K562 treated with DMSO at 1 percent for 24 hours (cell line): ENCODE data around the gene KLRK1. TPM values are rescaled to one million over a fixed set of nuclear protein-coding genes. Genes with fewer than 3 reads are reported as not detected.

Source experiments
- total RNA-seq: library from RNA; unstranded; fragments of 300-600 nt; gene quantifications from 2 replicates; pipeline ENCODE4 v1.2.3, GENCODE V29; 2022; ENCODE audit warnings: low read depth; ENCODE audit not compliant: insufficient read depth

KLRK1 gene
- 0.24 TPM in 1 of 2 replicates, not detected in the other for total RNA-seq

GRCh38 chr12:10389904-10390303 is at the start of gene KLRK1:
Gene KLRK1 (minus strand): TSS chr12:10390041. CDS start chr12:10388810, 1,231 bp downstream.

GRCh38 chr12:10435816-10436215 is 46.0 kb upstream of the KLRK1 start, which contains the start of gene KLRC2:
Gene KLRC2 (minus strand): TSS chr12:10436010. CDS start chr12:10435986, 24 bp downstream.

GRCh38 chr12:10420334-10420733 is 30.5 kb upstream of the KLRK1 start, which contains the start of gene KLRC3:
Gene KLRC3 (minus strand): TSS chr12:10420595. CDS start chr12:10420550, 45 bp downstream.

DNA sequence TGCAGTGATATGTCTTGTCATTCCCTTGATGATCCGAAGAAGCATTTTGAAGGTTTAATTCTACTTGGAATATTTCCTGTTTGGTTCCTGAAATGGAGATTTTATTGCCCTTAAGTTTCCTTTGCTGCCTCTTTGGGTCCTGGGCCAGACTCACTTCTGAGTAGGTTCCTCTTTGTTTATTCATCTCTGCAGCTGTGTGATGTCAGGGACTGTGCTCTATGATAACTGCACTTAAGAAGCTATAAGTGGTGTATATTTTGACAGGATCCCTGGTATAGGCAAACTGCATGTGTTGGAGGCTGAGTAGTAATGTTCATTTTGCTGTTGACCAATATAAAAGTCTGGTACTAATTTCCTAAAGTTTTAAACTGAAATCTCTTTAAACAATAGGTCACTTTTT is 19.6 kb upstream of the KLRK1 start, which contains the start of gene KLRC4:
Gene KLRC4 (minus strand): TSS at position 366 of the 400 bp plus-strand sequence. CDS start 182 bp downstream, at position 184.

Other genes starting within 250 kb of the KLRK1 start
- not detected in 2 replicates for gene OLR1, start 217.9 kb downstream of the KLRK1 start, total RNA-seq
- not detected in 2 replicates for gene TMEM52B, start 211.0 kb downstream of the KLRK1 start, total RNA-seq
- 25.1 and 29.1 TPM in 2 replicates for gene GABARAPL1, start 177.2 kb downstream of the KLRK1 start, total RNA-seq
- not detected in 2 replicates for gene KLRD1, start 82.2 kb downstream of the KLRK1 start, total RNA-seq
- gene KLRC4, start 19.7 kb upstream of the KLRK1 start, total RNA-seq: not detected in 2 replicates
- gene KLRC3, start 30.6 kb upstream of the KLRK1 start, total RNA-seq: not detected in 2 replicates
- not detected in 2 replicates for gene KLRC2, start 46.0 kb upstream of the KLRK1 start, total RNA-seq
- not detected in 2 replicates for gene KLRC1, start 63.3 kb upstream of the KLRK1 start, total RNA-seq
- 0.41 and 0.57 TPM in 2 replicates for gene EIF2S3B, start 115.8 kb upstream of the KLRK1 start, total RNA-seq
- gene MAGOHB, start 223.6 kb upstream of the KLRK1 start, total RNA-seq: 4.9 and 7.7 TPM in 2 replicates